ENCODE data around the gene CT47C1. TPM values are rescaled to one million over a fixed set of nuclear protein-coding genes. Genes with fewer than 3 reads are reported as not detected.

The CT47C1 gene
- total RNA-seq, 1 experiment from 2014 or later, result not detected

DNA sequence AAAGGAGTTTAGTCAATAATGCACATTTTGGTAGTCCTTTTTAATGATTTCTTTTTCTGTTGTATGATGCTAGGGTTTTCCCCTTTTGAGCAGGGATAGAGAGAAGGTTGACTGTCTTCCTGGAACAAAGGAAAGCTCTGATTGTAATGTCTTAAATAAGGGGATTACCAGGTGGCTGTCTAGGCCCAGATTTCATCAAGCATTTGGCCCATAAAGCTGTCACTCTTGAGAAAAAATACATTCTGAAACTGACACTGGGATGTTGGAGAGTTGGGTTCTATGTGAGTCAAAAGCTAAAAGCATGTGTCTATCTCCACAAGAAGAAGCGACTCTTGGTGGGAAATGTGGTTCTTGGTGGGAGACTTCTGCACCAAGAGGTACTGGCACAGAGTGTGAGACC, 28.4 kb downstream of the CT47C1 start:
- DNase-seq, result no peak
- Histone ChIP-seq H3K9me2 (replicated peaks; ENCODE audit: insufficient read depth, low read length) (no peaks in the 10 kb centered on the region), H3K36me3 (ENCODE audit: insufficient read depth, low read length) (no peaks in the 10 kb centered on the region), H4K20me1 (ENCODE audit: insufficient read depth, low read depth, low read length) (no peaks in the 10 kb centered on the region), H3K27ac (ENCODE audit: low read length) (no peak overlapping the region), H3K4me2 (ENCODE audit: low read depth, low read length, poor library complexity, severe bottlenecking) (no peak overlapping the region), H3K79me2 (ENCODE audit: low read length) (no peaks in the 10 kb centered on the region), H2AFZ (ENCODE audit: low read length) (no peak overlapping the region), H3K4me3 (ENCODE audit: low read length) (no peak overlapping the region), H3K4me1 (ENCODE audit: low read length) (no peaks in the 10 kb centered on the region), H3K9ac (ENCODE audit: low read length) (no peak overlapping the region), H3K27me3 (ENCODE audit: low read length) (no peaks in the 10 kb centered on the region), H3K9me3 (ENCODE audit: low read length) (no peaks in the 10 kb centered on the region)

DNA sequence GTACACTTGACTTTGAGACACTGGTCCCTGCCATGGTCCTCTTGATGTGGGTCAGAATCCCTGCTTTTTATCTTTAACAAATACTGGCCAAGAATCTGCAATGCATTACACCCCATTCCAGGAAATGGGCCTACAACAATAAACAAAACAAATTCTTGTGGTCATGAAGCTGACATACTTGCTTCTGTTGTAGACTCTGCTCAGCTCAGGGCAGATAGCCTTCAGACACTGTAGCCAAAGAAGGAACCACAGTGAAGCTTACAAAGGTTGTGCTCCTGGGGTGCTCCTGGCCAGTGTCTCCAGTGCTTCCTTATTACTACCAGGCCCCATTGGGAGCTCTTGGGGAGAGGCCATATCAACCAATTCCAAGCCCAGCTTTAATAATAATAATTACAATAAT, 33.0 kb downstream of the CT47C1 start:
- Histone ChIP-seq H3K27me3 (ENCODE audit: low read length) (no peaks in the 10 kb centered on the region), H3K27ac (ENCODE audit: low read length) (no peak overlapping the region), H3K9me3 (ENCODE audit: low read length) (no peaks in the 10 kb centered on the region), H3K4me2 (ENCODE audit: low read depth, low read length, poor library complexity, severe bottlenecking) (no peak overlapping the region), H3K9me2 (replicated peaks; ENCODE audit: insufficient read depth, low read length) (no peaks in the 10 kb centered on the region), H3K79me2 (ENCODE audit: low read length) (no peaks in the 10 kb centered on the region), H3K4me3 (ENCODE audit: low read length) (no peak overlapping the region), H3K36me3 (ENCODE audit: insufficient read depth, low read length) (no peaks in the 10 kb centered on the region), H3K9ac (ENCODE audit: low read length) (no peak overlapping the region), H2AFZ (ENCODE audit: low read length) (no peak overlapping the region), H3K4me1 (ENCODE audit: low read length) (no peaks in the 10 kb centered on the region), H4K20me1 (ENCODE audit: insufficient read depth, low read depth, low read length) (no peaks in the 10 kb centered on the region)
- DNase-seq, result no peak

DNA sequence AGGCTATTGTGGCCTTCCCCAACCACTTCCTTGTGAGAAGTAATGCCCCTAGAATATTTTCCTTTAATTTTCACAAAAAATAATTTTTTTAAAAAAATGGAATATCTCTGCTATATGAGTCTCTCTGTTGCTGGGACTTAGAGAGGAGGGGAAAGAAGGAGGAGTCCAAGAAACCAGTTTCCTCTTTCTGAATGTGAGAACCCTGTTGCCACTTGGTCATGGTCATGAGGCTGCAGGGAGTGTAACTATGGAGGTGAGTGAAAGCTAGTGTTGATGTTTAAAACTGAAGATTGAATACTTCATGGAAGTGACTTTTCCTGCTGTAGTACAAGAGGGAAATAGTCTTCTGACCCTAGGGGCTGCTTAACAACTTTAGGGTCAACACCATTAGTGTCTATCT, 34.4 kb downstream of the CT47C1 start:
- Histone ChIP-seq H3K27ac (ENCODE audit: low read length) (no peak overlapping the region), H3K27me3 (ENCODE audit: low read length) (no peaks in the 10 kb centered on the region), H3K9me2 (replicated peaks; ENCODE audit: insufficient read depth, low read length) (no peaks in the 10 kb centered on the region), H3K4me2 (ENCODE audit: low read depth, low read length, poor library complexity, severe bottlenecking) (no peak overlapping the region), H3K9me3 (ENCODE audit: low read length) (no peaks in the 10 kb centered on the region), H3K4me3 (ENCODE audit: low read length) (no peak overlapping the region), H3K79me2 (ENCODE audit: low read length) (no peaks in the 10 kb centered on the region), H3K4me1 (ENCODE audit: low read length) (no peaks in the 10 kb centered on the region), H4K20me1 (ENCODE audit: insufficient read depth, low read depth, low read length) (no peaks in the 10 kb centered on the region), H3K9ac (ENCODE audit: low read length) (no peak overlapping the region), H3K36me3 (ENCODE audit: insufficient read depth, low read length) (no peaks in the 10 kb centered on the region), H2AFZ (ENCODE audit: low read length) (no peak overlapping the region)
- no peak for DNase-seq

DNA sequence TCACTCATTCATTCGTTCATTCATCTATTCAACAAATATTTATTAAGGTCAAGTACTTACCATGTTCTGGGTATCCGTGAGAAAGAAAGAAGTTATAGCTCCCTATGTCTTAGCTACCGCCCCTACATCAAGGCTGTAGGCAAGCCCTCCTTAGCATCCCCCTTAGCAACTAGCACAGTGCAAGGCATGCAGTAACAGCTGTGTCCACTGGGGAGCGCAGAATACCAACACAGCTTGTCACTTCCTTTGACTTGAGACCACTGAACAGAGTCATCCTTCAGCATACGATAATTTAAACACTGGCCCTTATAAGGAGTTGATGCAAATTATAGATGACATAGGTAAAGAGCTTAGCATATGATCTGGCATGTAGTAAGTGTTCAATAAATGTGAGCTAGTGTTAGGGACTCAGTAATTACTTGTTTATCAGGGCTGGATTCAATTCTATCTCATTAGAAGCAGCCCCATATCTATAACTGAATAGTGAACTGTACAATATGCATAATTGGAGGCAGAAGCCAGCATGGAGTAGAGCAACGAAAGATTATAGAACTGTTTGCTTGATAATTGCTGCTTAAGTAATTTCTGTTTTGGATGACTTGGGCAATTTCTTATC, 46.1 kb downstream of the CT47C1 start:
- Histone ChIP-seq H3K27ac (ENCODE audit: low read length) (no peak overlapping the region), H3K4me3 (ENCODE audit: low read length) (no peak overlapping the region), H3K79me2 (ENCODE audit: low read length) (no peaks in the 10 kb centered on the region), H3K4me1 (ENCODE audit: low read length) (peaks cover 11% of the 10 kb centered on the region), H4K20me1 (ENCODE audit: insufficient read depth, low read depth, low read length) (no peaks in the 10 kb centered on the region), H3K9ac (ENCODE audit: low read length) (no peak overlapping the region), H3K9me3 (ENCODE audit: low read length) (no peaks in the 10 kb centered on the region), H3K4me2 (ENCODE audit: low read depth, low read length, poor library complexity, severe bottlenecking) (no peak overlapping the region), H3K27me3 (ENCODE audit: low read length) (no peaks in the 10 kb centered on the region), H2AFZ (ENCODE audit: low read length) (no peak overlapping the region), H3K36me3 (ENCODE audit: insufficient read depth, low read length) (no peaks in the 10 kb centered on the region), H3K9me2 (replicated peaks; ENCODE audit: insufficient read depth, low read length) (no peaks in the 10 kb centered on the region)
- DNase-seq, result peak; percentile 89

DNA sequence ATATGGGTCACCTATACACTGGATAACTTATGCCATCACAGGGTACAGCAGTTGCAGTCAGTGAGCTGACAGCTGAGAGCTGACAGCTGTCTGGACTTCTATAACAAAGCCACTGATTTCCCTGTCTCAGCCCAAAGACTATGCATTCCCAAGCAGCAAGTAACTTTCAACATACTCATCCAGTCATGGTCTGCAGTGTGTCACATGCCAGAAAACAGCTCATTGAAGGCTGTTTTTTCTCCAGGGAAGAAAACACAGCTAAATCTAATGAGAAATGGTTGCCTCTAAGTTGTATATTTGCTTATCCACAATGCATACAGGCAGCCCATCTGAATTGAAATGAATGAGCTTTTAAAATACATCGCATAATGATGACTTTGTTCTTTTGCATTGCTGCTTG, 48.5 kb downstream of the CT47C1 start:
- H3K4me2 ChIP-seq (ENCODE audit: low read depth, low read length, poor library complexity, severe bottlenecking), result no peak overlapping the region
- peaks cover 12% of the 10 kb centered on the region for H3K4me1 ChIP-seq (ENCODE audit: low read length)
- DNase-seq, result no peak
- H2AFZ ChIP-seq (ENCODE audit: low read length), result no peak overlapping the region
- no peaks in the 10 kb centered on the region for H3K79me2 ChIP-seq (ENCODE audit: low read length)
- H3K9me2 ChIP-seq (replicated peaks; ENCODE audit: insufficient read depth, low read length), result no peaks in the 10 kb centered on the region
- H4K20me1 ChIP-seq (ENCODE audit: insufficient read depth, low read depth, low read length), result no peaks in the 10 kb centered on the region
- H3K27me3 ChIP-seq (ENCODE audit: low read length), result no peaks in the 10 kb centered on the region
- H3K36me3 ChIP-seq (ENCODE audit: insufficient read depth, low read length), result no peaks in the 10 kb centered on the region
- H3K27ac ChIP-seq (ENCODE audit: low read length), result no peak overlapping the region
- no peaks in the 10 kb centered on the region for H3K9me3 ChIP-seq (ENCODE audit: low read length)
- no peak overlapping the region for H3K9ac ChIP-seq (ENCODE audit: low read length)
- no peak overlapping the region for H3K4me3 ChIP-seq (ENCODE audit: low read length)

Other genes starting within 250 kb of the CT47C1 start
- not detected in 2 replicates for gene ZCCHC12, start 249.2 kb upstream of the CT47C1 start, total RNA-seq (2014; rRNA removed; shearing (Covaris generic); ENCODE audit: low replicate concordance)
- gene LONRF3, start 98.4 kb upstream of the CT47C1 start, total RNA-seq (2014; rRNA removed; shearing (Covaris generic); ENCODE audit: low replicate concordance), result 5.4 and 6.3 TPM in 2 replicates
- gene KIAA1210, start 54.8 kb downstream of the CT47C1 start, total RNA-seq (2014; rRNA removed; shearing (Covaris generic); ENCODE audit: low replicate concordance), result 0.87 and 1.2 TPM in 2 replicates
- gene PGRMC1, start 163.3 kb downstream of the CT47C1 start, total RNA-seq (2014; rRNA removed; shearing (Covaris generic); ENCODE audit: low replicate concordance), result 42.8 and 52.5 TPM in 2 replicates

Measured in Karpas-422 (cell line).